SK-N-SH treated with all-trans-retinoic acid at 6 μM for 48 hours (cell line): ENCODE measurements around the gene SGK1.
A peak's percentile ranks its signal among the peaks of the same experiment; 100 is the strongest.

ENCODE experiments used
- ATAC-seq: fragments of 200-7000 bp; cut with Tn5 transposase; 3 replicates; pipeline ENCODE4 v1.9.1; 2020; ENCODE audit warnings: mild to moderate bottlenecking, moderate library complexity
- ARNTL ChIP-seq: fragments of 450-650 bp; formaldehyde crosslinking; IDR thresholded peaks from 2 replicates; pipeline ENCODE4 v1.5.0; 2020; ENCODE audit warnings: low read depth, mild to moderate bottlenecking, moderate library complexity, borderline replicate concordance
- BACH2 ChIP-seq: fragments of 250-450 bp; sonication (Bioruptor Pico); IDR thresholded peaks from 2 replicates; pipeline ENCODE4 v1.9.0; 2021; ENCODE audit warnings: mild to moderate bottlenecking, borderline replicate concordance
- CSDC2 ChIP-seq: fragments of 250-450 bp; sonication (Bioruptor Pico); IDR thresholded peaks from 2 replicates; pipeline ENCODE4 v1.5.0; 2020; ENCODE audit warnings: mild to moderate bottlenecking, moderate library complexity
- GLIS3 ChIP-seq: fragments of 250-450 bp; sonication (Bioruptor Pico); IDR thresholded peaks from 2 replicates; pipeline ENCODE4 v1.5.0; 2020; ENCODE audit warnings: mild to moderate bottlenecking, moderate library complexity
- ISL1 ChIP-seq: fragments of 250-450 bp; sonication (Bioruptor Pico); IDR thresholded peaks from 2 replicates; pipeline ENCODE4 v2.1.2; 2022; ENCODE audit warnings: mild to moderate bottlenecking, moderate library complexity
- PPARA ChIP-seq: fragments of 250-450 bp; sonication (Bioruptor Pico); IDR thresholded peaks from 2 replicates; pipeline ENCODE4 v1.5.0; 2020; ENCODE audit warnings: mild to moderate bottlenecking, borderline replicate concordance
- RARB ChIP-seq: fragments of 250-450 bp; sonication (Bioruptor Pico); IDR thresholded peaks from 2 replicates; pipeline ENCODE4 v1.8.0; 2021; ENCODE audit warnings: mild to moderate bottlenecking, moderate library complexity
- SNAI2 ChIP-seq: fragments of 250-450 bp; sonication (Bioruptor Pico); IDR thresholded peaks from 2 replicates; pipeline ENCODE4 v1.5.0; 2020; ENCODE audit warnings: mild to moderate bottlenecking, moderate library complexity
- TCF4 ChIP-seq: fragments of 250-450 bp; sonication (Bioruptor Pico); IDR thresholded peaks from 2 replicates; pipeline ENCODE4 v1.8.0; 2021; ENCODE audit warnings: mild to moderate bottlenecking, moderate library complexity, borderline replicate concordance
- TOX ChIP-seq: fragments of 250-450 bp; sonication (Bioruptor Pico); IDR thresholded peaks from 2 replicates; pipeline ENCODE4 v1.8.0; 2021; ENCODE audit warnings: mild to moderate bottlenecking, moderate library complexity, borderline replicate concordance
- ZFP3 ChIP-seq: fragments of 250-450 bp; sonication (Bioruptor Pico); IDR thresholded peaks from 2 replicates; pipeline ENCODE4 v1.5.0; 2020; ENCODE audit warnings: mild to moderate bottlenecking, moderate library complexity
- ZFP30 ChIP-seq: fragments of 450-650 bp; formaldehyde crosslinking; IDR thresholded peaks from 2 replicates; pipeline ENCODE4 v1.5.0; 2022; ENCODE audit warnings: mild to moderate bottlenecking, moderate library complexity
- ZNF8 ChIP-seq: fragments of 450-650 bp; formaldehyde crosslinking; IDR thresholded peaks from 2 replicates; pipeline ENCODE4 v1.5.0; 2020; ENCODE audit warnings: mild to moderate bottlenecking, moderate library complexity
- TF ChIP-seq, protein P1 (sequence below): fragments of 250-450 bp; sonication (Bioruptor Pico); IDR thresholded peaks from 2 replicates; pipeline ENCODE4 v1.5.1; 2020; ENCODE audit warnings: low read depth, mild to moderate bottlenecking, moderate library complexity
- TF ChIP-seq, protein P2 (sequence below): fragments of 250-450 bp; sonication (Bioruptor Pico); IDR thresholded peaks from 2 replicates; pipeline ENCODE4 v1.5.1; 2021; ENCODE audit warnings: mild to moderate bottlenecking, moderate library complexity
- TF ChIP-seq, protein P3 (sequence below): fragments of 250-450 bp; sonication (Bioruptor Pico); IDR thresholded peaks from 2 replicates; pipeline ENCODE4 v1.8.0; 2020; ENCODE audit warnings: mild to moderate bottlenecking, moderate library complexity, borderline replicate concordance
- TF ChIP-seq, protein P4 (sequence below): fragments of 250-450 bp; sonication (Bioruptor Pico); IDR thresholded peaks from 2 replicates; pipeline ENCODE4 v1.8.0; 2021; ENCODE audit warnings: low read depth, mild to moderate bottlenecking, moderate library complexity, borderline replicate concordance

The SGK1 gene

DNA sequence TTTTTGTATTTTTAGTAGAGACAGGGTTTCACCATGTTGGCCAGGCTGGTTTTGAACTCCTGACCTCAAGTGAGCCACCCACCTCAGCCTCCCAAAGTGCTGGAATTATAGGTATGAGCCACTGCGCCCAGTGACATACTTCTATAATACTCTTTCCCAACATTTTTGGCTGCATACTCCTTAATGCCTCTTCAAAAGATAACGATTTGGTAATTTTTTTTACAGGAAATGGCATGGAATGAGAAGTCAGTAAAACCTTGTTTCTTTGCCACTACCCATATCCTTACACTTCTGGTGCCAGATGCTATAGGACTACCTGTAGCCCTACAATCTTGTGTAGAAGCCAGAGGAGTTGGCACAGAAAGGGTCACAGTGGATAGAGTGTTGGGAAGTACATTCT lies 41.4 kb upstream of the SGK1 start:
- TF ChIP-seq, protein P1, sequence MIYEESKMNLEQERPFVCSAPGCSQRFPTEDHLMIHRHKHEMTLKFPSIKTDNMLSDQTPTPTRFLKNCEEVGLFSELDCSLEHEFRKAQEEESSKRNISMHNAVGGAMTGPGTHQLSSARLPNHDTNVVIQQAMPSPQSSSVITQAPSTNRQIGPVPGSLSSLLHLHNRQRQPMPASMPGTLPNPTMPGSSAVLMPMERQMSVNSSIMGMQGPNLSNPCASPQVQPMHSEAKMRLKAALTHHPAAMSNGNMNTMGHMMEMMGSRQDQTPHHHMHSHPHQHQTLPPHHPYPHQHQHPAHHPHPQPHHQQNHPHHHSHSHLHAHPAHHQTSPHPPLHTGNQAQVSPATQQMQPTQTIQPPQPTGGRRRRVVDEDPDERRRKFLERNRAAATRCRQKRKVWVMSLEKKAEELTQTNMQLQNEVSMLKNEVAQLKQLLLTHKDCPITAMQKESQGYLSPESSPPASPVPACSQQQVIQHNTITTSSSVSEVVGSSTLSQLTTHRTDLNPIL (CRISPR knock-in tag): no peak
- TF ChIP-seq ZFP3 (CRISPR knock-in tag) (no peak), PPARA (CRISPR knock-in tag) (no peak), ISL1 (no peak), TCF4 (CRISPR knock-in tag) (no peak)
- no peak for ATAC-seq

DNA sequence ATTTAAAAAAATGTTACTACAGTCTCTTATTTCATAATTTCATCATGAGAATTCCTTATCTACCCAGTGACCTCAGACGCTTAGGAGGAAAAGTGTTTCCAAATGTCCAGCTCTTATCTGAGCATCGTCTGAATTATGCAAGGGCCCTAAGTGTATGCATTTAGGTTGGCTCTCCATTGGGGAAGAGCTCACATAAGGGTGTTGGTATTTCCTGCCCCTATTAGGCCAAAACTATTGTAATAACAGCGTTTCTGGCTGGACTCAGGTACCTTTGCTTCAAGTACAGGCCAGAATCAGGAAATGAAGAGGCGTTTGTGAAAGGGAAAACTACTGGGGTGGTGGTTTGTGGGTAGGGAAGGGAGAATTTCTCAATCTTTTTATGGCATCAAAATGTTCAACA lies 40.4 kb upstream of the SGK1 start:
- TF ChIP-seq ZFP3 (CRISPR knock-in tag) (peak; percentile 62; the same call in 1 of the 2 replicates), ISL1 (peak; percentile 90), ZFP30 (CRISPR knock-in tag) (no peak), CSDC2 (0 out of 2 replicates have a peak, but pooled peaks have one; percentile 53), TCF4 (CRISPR knock-in tag) (peak; percentile 52; the same call in 1 of the 2 replicates)
- TF ChIP-seq, protein P1 (CRISPR knock-in tag): 0 out of 2 replicates have a peak, but pooled peaks have one; percentile 38
- ATAC-seq: no peak; the same call in 1 of the 3 replicates

DNA sequence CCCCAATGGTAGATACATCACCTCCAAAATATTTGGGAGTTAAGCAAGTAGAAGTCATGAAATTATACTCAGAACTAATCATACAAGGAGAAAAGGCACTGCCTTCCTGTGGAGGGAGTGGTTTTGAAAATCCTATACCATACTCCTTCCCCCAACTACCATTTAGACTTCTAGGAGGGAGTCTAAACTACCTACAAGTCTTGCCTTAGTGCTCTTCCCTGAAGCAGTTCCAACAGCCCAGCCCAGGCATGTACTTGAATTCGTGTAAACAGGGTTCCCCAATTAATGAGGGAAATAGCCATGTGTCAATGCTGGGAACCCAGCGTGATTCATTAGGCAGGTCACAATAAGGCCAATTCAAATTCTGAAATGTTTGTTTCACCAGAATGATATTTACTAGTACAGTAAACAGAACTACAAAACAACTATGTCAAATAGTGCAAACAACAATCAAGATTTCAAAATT lies 39.1 kb upstream of the SGK1 start:
- ATAC-seq: no peak
- TF ChIP-seq TOX (CRISPR knock-in tag): no peak
- TF ChIP-seq BACH2: no peak
- no peak for TF ChIP-seq GLIS3 (CRISPR knock-in tag)
- TF ChIP-seq PPARA (CRISPR knock-in tag): no peak
- no peak for TF ChIP-seq RARB
- TF ChIP-seq TCF4 (CRISPR knock-in tag): no peak
- TF ChIP-seq, protein P2, sequence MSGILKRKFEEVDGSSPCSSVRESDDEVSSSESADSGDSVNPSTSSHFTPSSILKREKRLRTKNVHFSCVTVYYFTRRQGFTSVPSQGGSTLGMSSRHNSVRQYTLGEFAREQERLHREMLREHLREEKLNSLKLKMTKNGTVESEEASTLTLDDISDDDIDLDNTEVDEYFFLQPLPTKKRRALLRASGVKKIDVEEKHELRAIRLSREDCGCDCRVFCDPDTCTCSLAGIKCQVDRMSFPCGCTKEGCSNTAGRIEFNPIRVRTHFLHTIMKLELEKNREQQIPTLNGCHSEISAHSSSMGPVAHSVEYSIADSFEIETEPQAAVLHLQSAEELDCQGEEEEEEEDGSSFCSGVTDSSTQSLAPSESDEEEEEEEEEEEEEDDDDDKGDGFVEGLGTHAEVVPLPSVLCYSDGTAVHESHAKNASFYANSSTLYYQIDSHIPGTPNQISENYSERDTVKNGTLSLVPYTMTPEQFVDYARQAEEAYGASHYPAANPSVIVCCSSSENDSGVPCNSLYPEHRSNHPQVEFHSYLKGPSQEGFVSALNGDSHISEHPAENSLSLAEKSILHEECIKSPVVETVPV: no peak
- no peak for TF ChIP-seq ZNF8 (CRISPR knock-in tag)
- TF ChIP-seq, protein P3, sequence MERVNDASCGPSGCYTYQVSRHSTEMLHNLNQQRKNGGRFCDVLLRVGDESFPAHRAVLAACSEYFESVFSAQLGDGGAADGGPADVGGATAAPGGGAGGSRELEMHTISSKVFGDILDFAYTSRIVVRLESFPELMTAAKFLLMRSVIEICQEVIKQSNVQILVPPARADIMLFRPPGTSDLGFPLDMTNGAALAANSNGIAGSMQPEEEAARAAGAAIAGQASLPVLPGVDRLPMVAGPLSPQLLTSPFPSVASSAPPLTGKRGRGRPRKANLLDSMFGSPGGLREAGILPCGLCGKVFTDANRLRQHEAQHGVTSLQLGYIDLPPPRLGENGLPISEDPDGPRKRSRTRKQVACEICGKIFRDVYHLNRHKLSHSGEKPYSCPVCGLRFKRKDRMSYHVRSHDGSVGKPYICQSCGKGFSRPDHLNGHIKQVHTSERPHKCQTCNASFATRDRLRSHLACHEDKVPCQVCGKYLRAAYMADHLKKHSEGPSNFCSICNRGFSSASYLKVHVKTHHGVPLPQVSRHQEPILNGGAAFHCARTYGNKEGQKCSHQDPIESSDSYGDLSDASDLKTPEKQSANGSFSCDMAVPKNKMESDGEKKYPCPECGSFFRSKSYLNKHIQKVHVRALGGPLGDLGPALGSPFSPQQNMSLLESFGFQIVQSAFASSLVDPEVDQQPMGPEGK: no peak
- no peak for TF ChIP-seq SNAI2
- no peak for TF ChIP-seq ZFP3 (CRISPR knock-in tag)

DNA sequence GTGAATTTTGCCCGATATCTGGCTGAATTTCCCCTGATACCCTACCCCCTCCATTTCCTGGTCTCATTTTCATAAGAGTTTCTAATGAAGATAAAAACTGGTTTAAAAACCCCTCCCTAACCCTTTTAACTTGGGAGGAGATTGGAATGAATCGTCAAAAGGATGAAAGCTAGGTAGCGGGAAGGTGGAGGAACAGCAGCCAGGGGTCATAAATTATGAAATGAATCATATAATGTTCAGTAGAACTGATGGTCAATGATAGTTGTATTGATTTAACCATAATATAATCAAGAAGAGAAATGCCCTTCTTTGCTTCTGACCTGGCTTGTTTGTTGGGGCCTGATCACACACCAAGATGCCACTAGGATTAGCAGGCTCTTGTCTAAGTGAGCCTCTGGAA lies 38.5 kb upstream of the SGK1 start:
- TF ChIP-seq, protein P2: no peak
- no peak for TF ChIP-seq PPARA (CRISPR knock-in tag)
- TF ChIP-seq, protein P4, sequence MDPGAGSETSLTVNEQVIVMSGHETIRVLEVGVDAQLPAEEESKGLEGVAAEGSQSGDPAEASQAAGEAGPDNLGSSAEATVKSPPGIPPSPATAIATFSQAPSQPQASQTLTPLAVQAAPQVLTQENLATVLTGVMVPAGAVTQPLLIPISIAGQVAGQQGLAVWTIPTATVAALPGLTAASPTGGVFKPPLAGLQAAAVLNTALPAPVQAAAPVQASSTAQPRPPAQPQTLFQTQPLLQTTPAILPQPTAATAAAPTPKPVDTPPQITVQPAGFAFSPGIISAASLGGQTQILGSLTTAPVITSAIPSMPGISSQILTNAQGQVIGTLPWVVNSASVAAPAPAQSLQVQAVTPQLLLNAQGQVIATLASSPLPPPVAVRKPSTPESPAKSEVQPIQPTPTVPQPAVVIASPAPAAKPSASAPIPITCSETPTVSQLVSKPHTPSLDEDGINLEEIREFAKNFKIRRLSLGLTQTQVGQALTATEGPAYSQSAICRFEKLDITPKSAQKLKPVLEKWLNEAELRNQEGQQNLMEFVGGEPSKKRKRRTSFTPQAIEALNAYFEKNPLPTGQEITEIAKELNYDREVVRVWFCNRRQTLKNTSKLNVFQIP (CRISPR knock-in tag): no peak
- TF ChIP-seq ARNTL (CRISPR knock-in tag): no peak
- TF ChIP-seq, protein P1 (CRISPR knock-in tag): no peak
- no peak for TF ChIP-seq RARB
- TF ChIP-seq, all 23 proteins: peak for 0

More for the DNA sequence above, 38.5 kb upstream of the SGK1 start:
- no peak for ATAC-seq
